HTR-8/SVneo (cell line): Measurements from ENCODE around the gene OPRM1.
"Not testable (repeated sequence)": the region's sequence is repeated elsewhere in the genome, so short reads cannot be mapped to it uniquely, and the experiment has no call there.

Source experiments
- DNase-seq: peaks from one replicate; pipeline ENCODE4 v3.0.0; 2011; ENCODE audit warnings: low spot score, mixed read lengths; ENCODE audit not compliant: insufficient read length
- FAIRE-seq: peaks from 2 replicates; lab custom pipeline; 2011; peaks lifted over from hg19 to GRCh38; lab: Jason Lieb, UNC

Gene OPRM1

GRCh38 chr6:154232013-154232910 lies 193.2 kb downstream of the OPRM1 start:
- FAIRE-seq (no peak), DNase-seq (no peak)

DNA sequence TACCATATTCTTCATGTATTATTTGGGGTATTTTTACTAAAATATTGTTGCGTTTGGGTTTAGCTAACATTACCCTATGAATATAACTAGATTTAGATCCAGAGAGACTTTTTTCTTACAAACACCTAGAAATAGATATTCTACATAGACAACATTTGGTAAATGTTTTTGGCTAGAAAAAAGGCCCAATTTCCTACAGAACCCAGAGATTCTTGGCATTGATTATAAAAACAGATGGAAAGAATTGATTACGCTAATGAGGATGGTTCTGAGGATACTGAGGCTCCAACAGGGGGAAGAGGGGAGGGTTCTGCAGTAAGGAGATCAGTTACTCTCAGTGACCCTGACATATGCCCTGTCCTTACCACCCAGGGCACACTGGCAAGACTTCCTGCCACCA lies 194.3 kb downstream of the OPRM1 start:
- DNase-seq = no peak
- no peak for FAIRE-seq

GRCh38 chr6:154234019-154234772 lies 195.2 kb downstream of the OPRM1 start:
- no peak for FAIRE-seq
- DNase-seq = no peak

DNA sequence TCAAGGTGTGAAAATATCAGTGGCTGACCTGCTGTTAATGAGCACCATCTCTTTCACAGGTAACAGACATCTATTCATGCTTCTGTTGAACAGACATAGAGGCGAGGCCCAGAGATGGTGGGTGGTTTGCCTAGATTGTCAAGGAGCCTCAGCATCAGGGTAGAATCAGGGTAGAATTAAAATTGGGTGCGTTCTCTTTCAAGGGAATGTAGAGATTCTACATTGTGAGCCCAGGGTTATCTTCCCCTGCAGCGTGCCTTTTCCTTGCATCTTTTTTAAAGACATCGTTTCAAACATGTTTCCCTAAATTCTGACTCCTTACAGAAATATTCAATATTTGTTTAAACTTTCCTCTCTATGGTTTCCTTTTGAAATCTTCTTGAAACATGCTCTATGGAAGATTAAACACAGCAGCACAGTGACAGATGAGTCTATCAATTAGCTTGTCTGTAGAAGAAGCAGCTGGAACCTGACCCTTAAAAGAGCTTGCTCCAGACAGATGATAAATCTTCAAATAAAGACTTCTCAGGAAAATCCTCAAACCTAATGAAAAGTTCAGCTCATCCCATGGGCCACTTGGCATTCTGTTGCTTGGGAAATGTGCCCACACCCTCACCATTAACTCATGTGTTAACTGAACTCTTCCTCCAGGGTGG lies 197.7 kb downstream of the OPRM1 start:
- DNase-seq (no peak), FAIRE-seq (no peak)

DNA sequence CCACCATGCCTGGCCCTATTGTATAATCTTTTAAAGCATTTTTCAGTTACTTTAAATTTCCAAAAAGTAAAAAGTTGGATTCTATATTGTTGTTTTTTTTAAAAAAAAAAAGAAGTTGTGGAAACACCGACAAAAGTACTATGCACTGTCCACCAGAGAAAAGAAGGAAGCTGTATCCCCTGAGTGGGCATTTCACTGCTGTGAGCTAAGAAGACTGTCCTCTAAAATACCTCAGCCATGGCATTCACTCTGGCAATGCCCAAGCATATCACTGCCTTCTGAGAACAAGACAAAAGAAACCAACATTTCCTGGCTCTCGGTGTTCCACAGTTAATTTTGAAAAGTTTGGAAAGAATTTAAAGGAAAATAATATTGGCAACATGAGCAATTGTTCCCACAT lies 199.8 kb downstream of the OPRM1 start:
- FAIRE-seq = no peak

DNA sequence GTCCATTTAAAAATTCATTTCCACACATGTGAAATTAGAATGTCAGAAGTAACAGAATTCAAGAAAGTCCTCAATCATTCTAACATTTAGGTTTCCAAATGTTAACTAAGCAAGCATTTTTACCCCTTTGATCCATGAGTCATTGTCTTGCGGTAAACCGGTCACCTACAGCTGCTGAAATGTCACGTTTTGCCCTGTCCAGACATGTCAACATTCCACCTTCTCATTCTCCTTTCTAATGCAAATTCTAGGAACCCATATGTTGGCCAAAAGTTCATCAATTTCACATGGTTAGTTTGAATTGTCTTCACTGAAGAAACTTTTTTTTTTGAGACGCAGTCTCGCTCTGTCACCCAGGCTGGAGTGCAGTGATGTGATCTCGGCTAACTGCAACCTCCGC lies 200.4 kb downstream of the OPRM1 start:
- no peak for DNase-seq
- FAIRE-seq = no peak

More for the DNA sequence above, 199.8 kb downstream of the OPRM1 start:
- no peak for DNase-seq

GRCh38 chr6:154241061-154241460 lies 202.0 kb downstream of the OPRM1 start:
- not testable (repeated sequence) for DNase-seq, FAIRE-seq

DNA sequence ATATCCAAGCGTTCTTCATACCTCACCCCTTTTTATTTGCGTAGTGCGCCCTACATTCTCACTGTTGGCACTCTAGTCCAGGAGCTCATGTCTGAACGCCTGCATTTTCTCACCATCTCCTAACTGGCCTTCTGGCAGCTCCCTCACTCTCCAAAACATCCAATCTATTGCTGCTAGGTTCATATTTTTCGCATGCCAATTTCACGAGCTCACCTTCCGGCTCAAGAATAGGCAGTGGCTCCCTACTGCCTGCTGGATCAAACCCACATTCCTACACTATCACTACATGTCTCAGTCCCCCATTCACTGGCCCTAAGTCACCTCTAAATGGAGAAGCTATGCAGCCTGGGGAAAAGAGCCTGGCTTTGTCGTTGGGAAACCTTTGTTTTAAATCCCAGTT lies 202.5 kb downstream of the OPRM1 start:
- FAIRE-seq (no peak), DNase-seq (no peak)

DNA sequence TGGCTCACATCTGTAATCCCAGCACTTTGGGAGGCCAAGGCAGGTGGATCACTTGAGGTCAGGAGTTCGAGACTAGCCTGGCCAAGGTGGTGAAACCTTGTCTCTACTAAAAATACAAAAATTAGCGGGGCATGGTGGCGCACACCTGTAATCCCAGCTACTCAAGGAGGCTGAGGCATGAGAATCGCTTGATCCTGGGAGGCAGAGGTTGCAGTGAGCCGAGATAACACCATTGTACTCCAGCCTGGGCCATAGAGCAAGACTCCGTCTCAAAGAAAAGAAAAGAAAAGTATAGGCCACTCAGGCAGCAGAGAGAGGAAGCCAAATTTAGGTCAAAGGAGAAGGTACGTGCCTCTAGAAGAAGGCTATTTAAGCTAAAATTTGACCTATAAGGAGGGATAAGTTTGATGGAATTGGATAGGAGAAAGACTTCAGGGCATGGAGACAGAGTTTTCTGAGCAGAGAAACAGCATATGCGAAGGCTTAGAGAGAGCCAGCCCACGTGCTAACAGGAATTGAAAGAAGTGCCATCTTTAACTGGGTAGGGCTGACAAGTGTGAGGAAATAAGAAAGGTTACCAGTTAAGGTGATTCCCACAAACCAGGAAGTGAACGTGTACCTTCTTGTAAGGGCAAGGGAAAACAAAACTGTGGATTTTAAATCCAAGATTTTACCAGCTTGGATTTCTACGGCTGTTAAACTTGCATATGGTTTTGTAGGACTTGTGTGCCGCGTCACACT lies 203.7 kb downstream of the OPRM1 start:
- FAIRE-seq = no peak
- DNase-seq = no peak

GRCh38 chr6:154243793-154244750 lies 205.0 kb downstream of the OPRM1 start:
- DNase-seq = no peak
- no peak for FAIRE-seq

GRCh38 chr6:154245506-154245905 lies 206.5 kb downstream of the OPRM1 start:
- FAIRE-seq (no peak), DNase-seq (no peak)

DNA sequence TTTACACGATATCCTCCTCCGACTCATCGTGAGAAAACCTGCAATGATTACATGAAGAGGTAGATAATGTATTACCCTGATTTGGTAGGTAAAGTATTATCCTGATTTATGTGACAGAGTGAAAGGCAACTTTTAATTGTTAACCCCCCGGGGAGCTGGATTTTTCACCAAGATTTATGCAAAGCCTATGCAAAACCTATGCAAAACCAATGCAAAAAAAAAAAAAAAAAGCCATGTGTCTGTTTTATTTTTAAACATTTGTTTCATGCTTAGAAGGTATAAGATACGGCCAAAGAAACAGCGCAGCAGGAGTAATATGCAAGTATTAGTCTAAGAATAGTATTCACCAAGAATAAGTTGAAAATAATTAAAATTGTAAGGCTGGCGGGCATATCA lies 207.7 kb downstream of the OPRM1 start:
- DNase-seq (no peak), FAIRE-seq (no peak)

DNA sequence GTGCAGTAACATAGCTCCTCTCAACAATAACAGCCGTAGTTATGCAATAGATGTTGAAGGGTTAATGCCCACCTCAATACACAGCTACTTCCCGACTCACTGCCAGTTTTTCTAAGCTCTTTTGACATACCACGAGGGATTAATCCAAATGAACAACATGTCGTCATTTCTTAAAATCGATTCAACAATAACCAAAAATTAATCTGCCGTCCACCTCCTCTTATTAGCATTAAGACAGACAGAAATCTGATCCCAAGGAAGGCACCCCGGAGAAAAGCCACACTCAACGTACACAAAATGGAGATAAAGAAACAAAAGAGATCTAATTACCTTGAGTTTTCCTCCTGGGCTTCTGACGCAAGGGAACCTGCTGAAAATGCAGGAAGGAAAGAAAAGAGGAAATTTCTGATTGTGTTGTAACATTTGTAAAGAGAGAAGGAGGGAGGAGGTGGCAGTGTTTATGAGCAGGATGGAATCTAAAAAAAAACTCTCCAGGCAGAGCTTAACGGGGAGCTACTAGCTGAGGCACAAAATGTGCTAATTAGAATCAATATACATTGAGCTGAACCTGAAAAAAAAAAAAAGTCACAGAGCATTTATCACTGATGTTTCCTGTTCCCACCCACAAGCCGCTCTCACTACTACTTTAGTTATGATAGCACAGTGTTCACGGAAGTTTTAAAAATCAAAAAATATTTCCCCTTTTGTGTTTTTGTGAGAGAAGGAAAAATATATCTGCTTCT lies 208.2 kb downstream of the OPRM1 start:
- FAIRE-seq = no peak

GRCh38 chr6:154249499-154250298 lies 210.7 kb downstream of the OPRM1 start:
- DNase-seq (no peak), FAIRE-seq (no peak)

More for the DNA sequence above, 208.2 kb downstream of the OPRM1 start:
- no peak for DNase-seq

DNA sequence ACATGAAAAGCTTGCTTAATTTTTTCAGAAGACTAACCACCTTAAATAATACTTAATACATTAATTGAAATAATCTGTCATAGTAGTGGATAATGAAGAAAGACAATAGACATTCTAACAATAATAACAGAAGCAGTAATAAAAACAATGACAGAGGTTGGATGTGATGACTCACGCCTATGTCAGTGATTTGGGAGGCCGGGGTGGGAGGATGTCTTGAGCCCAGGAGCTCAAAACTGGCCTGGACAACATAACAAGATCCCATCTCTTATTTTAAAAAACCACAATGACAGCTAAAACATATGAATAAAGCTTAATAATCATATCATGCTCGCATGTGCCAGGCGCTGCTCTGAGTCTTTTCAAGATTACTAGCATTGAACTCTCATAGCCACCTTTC lies 212.1 kb downstream of the OPRM1 start:
- FAIRE-seq = no peak
- DNase-seq = no peak

GRCh38 chr6:154252678-154253077 lies 213.6 kb downstream of the OPRM1 start:
- FAIRE-seq (no peak), DNase-seq (no peak)

GRCh38 chr6:154257067-154257466 lies 218.0 kb downstream of the OPRM1 start:
- FAIRE-seq (no peak), DNase-seq (no peak)
